ENCODE data around the gene TLN1.

The TLN1 gene

GRCh38 chr9:35750256-35750531 lies 18.2 kb upstream of the TLN1 start (continued):
- TF ChIP-seq ZNF560 (tag by site-specific recombination; IDR thresholded peaks at IDR 0.05; ENCODE audit: borderline replicate concordance) = no peak

- Histone ChIP-seq H3K9me3 (ENCODE audit: control insufficient read depth, insufficient read depth, low read depth, low read length) (no peaks in the 10 kb centered on the region), H3K36me3 (ENCODE audit: control insufficient read depth in 2 of 2, insufficient read depth in 1 of 2, low read length in 2 of 2) (peaks cover 9 to 65% of the 10 kb centered on the region in 2 experiments; a peak in 2 of 3 replicates), H3K27ac (ENCODE audit: extremely low read depth, low read depth, low read length) (peak overlapping the region; percentile 67), H3K4me3 (ENCODE audit: low read depth, low read length) (peak overlapping the region; percentile 77), H3K4me1 (ENCODE audit: control insufficient read depth, insufficient read depth, low read length) (no peaks in the 10 kb centered on the region; the same call in 1 of the 2 replicates)
- ChIA-PET POLR2A (interaction anchor here (0.6 to 6.2 kb wide), 9 partner anchors 9 to 157 kb away, joined by 3 to 73 read pairs (median 8); partner anchors contain the start of genes CCDC107, CREB3, HINT2 and RMRP), CTCF (interaction anchor here (0.8 to 1.9 kb wide), 7 partner anchors 11 to 62 kb away, joined by 3 to 9 read pairs (median 3); partner anchors contain the start of genes CREB3, SPAG8 and TLN1)
- no peak for TF ChIP-seq ZNF211 (tag by site-specific recombination; IDR thresholded peaks at IDR 0.05; ENCODE audit: low read depth)
- TF ChIP-seq KLF1 (tag by site-specific recombination; IDR thresholded peaks at IDR 0.05) = peak; percentile 44; the same call in 1 of the 2 replicates
- TF ChIP-seq ZNF335 (tag by site-specific recombination; conservative IDR thresholded peaks at IDR 0.05) = peak; percentile 83
- TF ChIP-seq KLF8 (tag by site-specific recombination; IDR thresholded peaks at IDR 0.05) = 0 out of 2 replicates have a peak, but pooled peaks have one; percentile 9
- TF ChIP-seq ZNF558 (tag by site-specific recombination; IDR thresholded peaks at IDR 0.05) = no peak
- peak; percentile 34; the same call in 1 of the 2 replicates for TF ChIP-seq YY1 (tag by site-specific recombination; IDR thresholded peaks at IDR 0.05)
- no peak for TF ChIP-seq ZNF513 (tag by site-specific recombination; IDR thresholded peaks at IDR 0.05)
- TF ChIP-seq ZIC2 (tag by site-specific recombination; IDR thresholded peaks at IDR 0.05) = 0 out of 2 replicates have a peak, but pooled peaks have one; percentile 3
- TF ChIP-seq HIC1 (tag by site-specific recombination; IDR thresholded peaks at IDR 0.05) = no peak
- no peak for TF ChIP-seq SCRT1 (tag by site-specific recombination; IDR thresholded peaks at IDR 0.05; ENCODE audit: borderline replicate concordance)
- TF ChIP-seq PRDM10 (tag by site-specific recombination; IDR thresholded peaks at IDR 0.05) = no peak
- TF ChIP-seq ZNF529 (tag by site-specific recombination; IDR thresholded peaks at IDR 0.05; ENCODE audit: insufficient replicate concordance) = no peak
- peak; percentile 31; the same call in 1 of the 2 replicates for TF ChIP-seq ZBTB17 (tag by site-specific recombination; IDR thresholded peaks at IDR 0.05)
- no peak for TF ChIP-seq ZSCAN23 (tag by site-specific recombination; IDR thresholded peaks at IDR 0.05)
- TF ChIP-seq SP2 (tag by site-specific recombination; IDR thresholded peaks at IDR 0.05) = peak; percentile 25
- no peak for TF ChIP-seq ZNF394 (tag by site-specific recombination; IDR thresholded peaks at IDR 0.05; ENCODE audit: borderline replicate concordance)
- TF ChIP-seq ZNF777 (tag by site-specific recombination; IDR thresholded peaks at IDR 0.05; ENCODE audit: borderline replicate concordance) = 0 out of 2 replicates have a peak, but pooled peaks have one; percentile 43
- 0 out of 2 replicates have a peak, but pooled peaks have one; percentile 21 for TF ChIP-seq GLI4 (tag by site-specific recombination; IDR thresholded peaks at IDR 0.05)
- 0 out of 2 replicates have a peak, but pooled peaks have one; percentile 0 for TF ChIP-seq ZNF518A (tag by site-specific recombination; conservative IDR thresholded peaks at IDR 0.05; ENCODE audit: low read depth)
Measured at GRCh38 chr9:35749515-35750255, 17.7 kb upstream of the TLN1 start.
